ENCODE results near the gene GGTA1. TPM values are rescaled to one million over a fixed set of nuclear protein-coding genes. Genes with fewer than 3 reads are reported as not detected.

Gene GGTA1
- total RNA-seq, 1 donor from 2014 or later: 0.64 TPM

DNA sequence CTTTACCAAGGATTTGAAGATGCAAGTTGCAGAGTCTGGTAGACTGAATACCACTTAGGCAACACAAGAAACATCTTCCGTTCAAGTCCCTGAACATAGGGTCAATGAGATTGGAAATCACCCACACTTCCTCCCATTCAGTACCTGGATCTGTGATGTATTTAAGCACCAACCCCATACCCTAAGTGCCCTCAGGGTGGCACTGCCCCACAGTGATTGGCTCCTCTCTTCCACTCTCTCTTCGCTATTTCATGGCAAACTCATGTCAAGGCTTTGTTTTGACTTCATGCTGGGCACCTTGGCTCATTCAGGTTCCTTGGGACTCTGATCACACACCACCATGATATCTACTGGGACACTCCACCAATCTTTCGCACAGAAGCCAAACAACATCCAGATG lies 53.7 kb downstream of the GGTA1 start:
- H3K4me1 Mint-ChIP-seq (ENCODE audit: unreplicated experiment): peaks cover 8% of the 10 kb centered on the region
- TF ChIP-seq CTCF (IDR thresholded peaks at IDR 0.05): no peak
- H3K27ac Mint-ChIP-seq (ENCODE audit: unreplicated experiment): no peak overlapping the region
- DNase-seq (ENCODE audit: extremely low spot score, unreplicated experiment): no peak
- H3K9me3 Mint-ChIP-seq (ENCODE audit: unreplicated experiment): no peaks in the 10 kb centered on the region
- H3K4me3 Mint-ChIP-seq (ENCODE audit: unreplicated experiment): no peak overlapping the region
- H3K36me3 Mint-ChIP-seq (ENCODE audit: unreplicated experiment): no peaks in the 10 kb centered on the region
- peaks cover 82% of the 10 kb centered on the region for H3K27me3 Mint-ChIP-seq (ENCODE audit: unreplicated experiment)

DNA sequence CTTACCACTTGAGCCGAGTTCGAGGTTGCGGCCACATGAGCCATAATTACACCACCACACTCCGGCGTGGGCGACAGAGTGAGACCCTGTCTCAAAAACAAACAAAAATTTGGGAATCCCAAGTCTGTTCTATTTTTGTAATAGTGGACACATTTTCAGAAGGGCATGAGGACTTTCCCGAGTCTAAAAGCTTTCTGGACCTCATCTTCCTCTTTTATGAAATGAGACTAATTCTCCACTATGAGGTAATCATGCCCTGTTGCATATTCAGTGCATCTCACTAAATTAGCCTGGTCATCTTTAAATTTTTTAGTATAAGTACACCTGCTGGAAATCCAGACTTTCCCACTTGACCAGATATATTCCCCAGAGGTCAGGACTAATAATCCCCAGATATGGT lies 55.7 kb downstream of the GGTA1 start:
- no peak for TF ChIP-seq CTCF (IDR thresholded peaks at IDR 0.05)
- H3K4me1 Mint-ChIP-seq (ENCODE audit: unreplicated experiment): peaks cover 10% of the 10 kb centered on the region
- no peak overlapping the region for H3K4me3 Mint-ChIP-seq (ENCODE audit: unreplicated experiment)
- no peaks in the 10 kb centered on the region for H3K36me3 Mint-ChIP-seq (ENCODE audit: unreplicated experiment)
- H3K27ac Mint-ChIP-seq (ENCODE audit: unreplicated experiment): no peak overlapping the region
- H3K9me3 Mint-ChIP-seq (ENCODE audit: unreplicated experiment): no peaks in the 10 kb centered on the region
- no peak for DNase-seq (ENCODE audit: extremely low spot score, unreplicated experiment)
- H3K27me3 Mint-ChIP-seq (ENCODE audit: unreplicated experiment): peaks cover 81% of the 10 kb centered on the region

DNA sequence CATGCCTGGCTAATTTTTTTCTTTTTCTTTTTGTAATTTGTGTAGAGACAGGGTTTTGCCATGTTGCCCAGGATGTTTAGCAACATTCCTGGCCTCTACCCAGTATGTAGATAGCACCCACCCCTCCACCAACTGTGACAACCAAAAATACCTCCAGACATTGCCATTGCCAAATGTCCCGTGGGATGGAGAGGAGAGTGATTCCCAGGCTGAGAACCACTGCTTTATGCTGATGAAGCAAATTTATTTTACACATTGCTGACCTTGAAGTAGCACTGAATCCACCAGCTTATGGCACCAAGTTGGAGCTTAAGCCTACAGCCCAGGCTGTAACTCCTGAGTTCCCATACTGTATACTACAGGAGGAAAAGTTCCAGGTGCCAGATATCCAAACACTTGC lies 58.5 kb downstream of the GGTA1 start:
- no peak for DNase-seq (ENCODE audit: extremely low spot score, unreplicated experiment)
- H3K27ac Mint-ChIP-seq (ENCODE audit: unreplicated experiment): no peak overlapping the region
- peaks cover 2% of the 10 kb centered on the region for H3K4me1 Mint-ChIP-seq (ENCODE audit: unreplicated experiment)
- H3K9me3 Mint-ChIP-seq (ENCODE audit: unreplicated experiment): no peaks in the 10 kb centered on the region
- TF ChIP-seq CTCF (IDR thresholded peaks at IDR 0.05): no peak
- H3K27me3 Mint-ChIP-seq (ENCODE audit: unreplicated experiment): peaks cover 76% of the 10 kb centered on the region
- H3K36me3 Mint-ChIP-seq (ENCODE audit: unreplicated experiment): no peaks in the 10 kb centered on the region
- H3K4me3 Mint-ChIP-seq (ENCODE audit: unreplicated experiment): no peak overlapping the region

- H3K27me3 Mint-ChIP-seq (ENCODE audit: unreplicated experiment): peaks cover 75% of the 10 kb centered on the region
- H3K4me3 Mint-ChIP-seq (ENCODE audit: unreplicated experiment): no peak overlapping the region
- no peaks in the 10 kb centered on the region for H3K36me3 Mint-ChIP-seq (ENCODE audit: unreplicated experiment)
- H3K27ac Mint-ChIP-seq (ENCODE audit: unreplicated experiment): no peak overlapping the region
- peak; percentile 45 for TF ChIP-seq CTCF (IDR thresholded peaks at IDR 0.05)
- H3K4me1 Mint-ChIP-seq (ENCODE audit: unreplicated experiment): peaks cover 2% of the 10 kb centered on the region
- no peaks in the 10 kb centered on the region for H3K9me3 Mint-ChIP-seq (ENCODE audit: unreplicated experiment)
- DNase-seq (ENCODE audit: extremely low spot score, unreplicated experiment): no peak
Measured at GRCh38 chr9:121439711-121440664, 59.7 kb downstream of the GGTA1 start.

GRCh38 chr9:121439016-121439415 lies 60.6 kb downstream of the GGTA1 start:
- H3K4me1 Mint-ChIP-seq (ENCODE audit: unreplicated experiment): peaks cover 2% of the 10 kb centered on the region
- H3K36me3 Mint-ChIP-seq (ENCODE audit: unreplicated experiment): no peaks in the 10 kb centered on the region
- no peaks in the 10 kb centered on the region for H3K9me3 Mint-ChIP-seq (ENCODE audit: unreplicated experiment)
- DNase-seq (ENCODE audit: extremely low spot score, unreplicated experiment): no peak
- H3K4me3 Mint-ChIP-seq (ENCODE audit: unreplicated experiment): no peak overlapping the region
- TF ChIP-seq CTCF (IDR thresholded peaks at IDR 0.05): no peak
- peaks cover 67% of the 10 kb centered on the region for H3K27me3 Mint-ChIP-seq (ENCODE audit: unreplicated experiment)
- no peak overlapping the region for H3K27ac Mint-ChIP-seq (ENCODE audit: unreplicated experiment)
